Left ventricle myocardium inferior (tissue), 1 donor: ENCODE measurements around the gene DCTN2. TPM values are rescaled to one million over a fixed set of nuclear protein-coding genes. Genes with fewer than 3 reads are reported as not detected.

ENCODE experiments used
- DNase-seq: peaks from one replicate; pipeline ENCODE4 v3.0.0-alpha.2; 2020
- H3K27ac ChIP-seq: fragments of 200-600 bp; replicated peaks from 2 replicates; pipeline ENCODE4 v1.8.0; 2021
- H3K27me3 ChIP-seq: fragments of 200-600 bp; 2 replicates; pipeline ENCODE4 v1.8.0; 2021; ENCODE audit warnings: low read depth
- H3K36me3 ChIP-seq: fragments of 200-600 bp; 2 replicates; pipeline ENCODE4 v1.8.0; 2021
- H3K4me1 ChIP-seq: fragments of 200-600 bp; 2 replicates; pipeline ENCODE4 v1.8.0; 2021
- H3K4me3 ChIP-seq: fragments of 200-600 bp; 2 replicates; pipeline ENCODE4 v1.8.0; 2021; ENCODE audit warnings: mild to moderate bottlenecking, moderate library complexity
- H3K9me3 ChIP-seq: fragments of 200-600 bp; replicated peaks from 2 replicates; pipeline ENCODE4 v1.8.0; 2021
- CTCF ChIP-seq: fragments of 200-600 bp; IDR thresholded peaks from 2 replicates; pipeline ENCODE4 v1.8.0; 2021; ENCODE audit warnings: antibody characterized with exemption, mild to moderate bottlenecking, borderline replicate concordance
- intact Hi-C: fragments of 100-400 bp; cut with micrococcal nuclease; formaldehyde crosslinking; loops from one replicate; pipeline ENCODE4 v1.11.0; 2022
- total RNA-seq: library from RNA; stranded (reverse); fragmentation: NEBNext Ultra II Directional; extraction: Animal tissue kit (Norgen Biotek cat#: 25700); gene quantifications from one replicate; pipeline ENCODE4 v1.2.1, GENCODE V29; 2021
- donor health status: DM: no; HTN: yes; CAD: no; lungs with severe emphysema.

Gene DCTN2
- total RNA-seq, 1 donor from 2014 or later: 87.8 TPM

DNA sequence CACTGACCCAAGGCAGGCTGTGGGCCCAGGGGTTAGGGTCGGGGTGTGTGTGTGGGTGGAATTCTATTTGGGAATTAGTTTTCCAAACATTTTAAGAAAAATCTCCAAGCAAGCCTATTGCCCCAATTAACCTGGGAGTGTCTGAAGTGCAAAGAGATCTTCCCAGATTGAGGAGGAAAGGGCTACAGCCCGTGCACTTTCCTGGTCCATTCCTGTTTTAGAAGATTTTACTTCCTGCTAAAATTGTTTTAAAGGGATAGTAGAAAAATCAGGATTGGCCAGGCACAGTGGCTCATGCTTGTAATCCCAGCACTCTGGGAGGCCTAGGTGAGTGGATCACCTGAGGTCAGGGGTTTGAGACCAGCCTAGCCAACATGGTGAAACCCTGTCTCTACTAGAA lies 5.3 kb downstream of the DCTN2 start:
- DNase-seq: no peak
- H3K36me3 ChIP-seq: peaks cover 40% of the 10 kb centered on the region
- intact Hi-C loops: no loop called here

DNA sequence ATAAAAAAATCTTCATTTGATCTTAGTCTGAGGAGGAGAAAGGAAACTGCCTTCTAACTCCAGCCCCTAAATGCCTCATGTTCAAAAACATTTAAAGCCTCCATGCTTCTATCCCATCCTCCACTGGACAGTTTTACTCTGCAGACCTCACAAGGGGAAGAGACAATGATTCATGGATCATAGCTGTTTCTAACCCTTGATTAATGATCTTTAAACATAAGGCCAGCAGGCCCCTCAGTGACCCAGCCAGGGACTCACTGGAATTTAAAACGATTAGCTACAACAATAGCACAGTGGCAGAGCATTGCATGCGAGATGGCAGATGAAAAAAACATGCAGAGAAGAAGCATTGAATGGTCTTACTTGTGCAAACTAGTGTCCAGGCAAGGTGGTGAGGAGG lies 6.0 kb downstream of the DCTN2 start:
- H3K27ac ChIP-seq: no peak overlapping the region
- no peak for DNase-seq
- peaks cover 35% of the 10 kb centered on the region for H3K4me1 ChIP-seq
- no peak for TF ChIP-seq CTCF
- H3K36me3 ChIP-seq: peaks cover 40% of the 10 kb centered on the region
- no peaks in the 10 kb centered on the region for H3K27me3 ChIP-seq
- intact Hi-C loops: no loop called here
- no peak overlapping the region for H3K4me3 ChIP-seq
- no peaks in the 10 kb centered on the region for H3K9me3 ChIP-seq

More for the DNA sequence above, 5.3 kb downstream of the DCTN2 start:
- Histone ChIP-seq H3K27ac (no peak overlapping the region), H3K27me3 (no peaks in the 10 kb centered on the region), H3K4me3 (no peak overlapping the region), H3K9me3 (no peaks in the 10 kb centered on the region), H3K4me1 (peaks cover 42% of the 10 kb centered on the region)
- TF ChIP-seq CTCF: no peak

DNA sequence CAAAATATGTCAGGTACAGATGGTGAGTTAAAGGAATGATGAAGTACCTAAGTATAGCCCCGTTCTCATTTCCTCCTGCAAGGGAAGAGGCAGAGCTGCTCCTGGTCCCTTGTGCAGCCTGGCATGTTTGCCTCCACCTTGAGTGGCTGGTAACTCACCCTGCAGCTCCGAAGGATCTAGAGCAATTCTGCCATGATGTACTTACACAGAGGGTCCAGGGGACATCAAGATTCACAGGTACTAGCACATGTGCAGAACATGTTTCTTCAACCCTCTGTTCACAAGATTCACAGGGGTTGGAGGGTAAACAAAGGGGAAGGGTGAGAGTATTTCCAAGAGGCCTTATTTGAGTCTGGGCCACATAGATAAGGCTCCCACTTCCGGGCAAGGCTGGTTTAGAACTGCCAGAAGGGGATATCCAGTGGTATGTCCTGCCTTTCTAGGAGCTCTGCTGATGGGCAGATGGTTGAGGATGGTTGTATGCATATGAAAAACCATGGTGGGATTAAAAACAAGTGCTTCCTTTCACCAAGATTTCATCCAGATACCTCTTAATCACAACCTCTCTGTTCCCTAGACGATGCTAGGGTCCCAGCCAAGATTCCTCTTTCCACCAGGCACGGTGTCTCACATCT lies 7.7 kb downstream of the DCTN2 start:
- DNase-seq: no peak
- Histone ChIP-seq H3K36me3 (peaks cover 55% of the 10 kb centered on the region), H3K4me3 (no peak overlapping the region), H3K27me3 (no peaks in the 10 kb centered on the region), H3K27ac (no peak overlapping the region), H3K4me1 (peaks cover 17% of the 10 kb centered on the region), H3K9me3 (no peaks in the 10 kb centered on the region)
- intact Hi-C loops: no loop called here
- TF ChIP-seq CTCF: no peak

DNA sequence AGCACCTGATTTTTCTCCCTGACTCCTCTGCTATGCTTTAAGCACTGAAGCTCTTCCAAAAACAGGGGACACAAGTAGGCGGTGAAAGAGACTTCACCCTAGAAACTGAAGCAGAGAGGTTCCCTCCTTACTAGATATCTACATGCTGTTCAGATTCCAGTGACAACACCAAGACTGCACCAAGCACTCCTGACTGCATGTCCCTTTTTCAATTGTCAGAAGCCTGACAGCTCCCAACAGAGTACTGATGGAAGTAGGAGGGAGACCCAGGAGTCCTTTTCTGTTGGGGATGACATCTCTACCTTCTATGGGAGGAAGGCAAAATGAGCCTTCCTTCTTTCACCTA lies 10.4 kb downstream of the DCTN2 start:
- Histone ChIP-seq H3K9me3 (no peaks in the 10 kb centered on the region), H3K36me3 (peaks cover 72% of the 10 kb centered on the region)

DNA sequence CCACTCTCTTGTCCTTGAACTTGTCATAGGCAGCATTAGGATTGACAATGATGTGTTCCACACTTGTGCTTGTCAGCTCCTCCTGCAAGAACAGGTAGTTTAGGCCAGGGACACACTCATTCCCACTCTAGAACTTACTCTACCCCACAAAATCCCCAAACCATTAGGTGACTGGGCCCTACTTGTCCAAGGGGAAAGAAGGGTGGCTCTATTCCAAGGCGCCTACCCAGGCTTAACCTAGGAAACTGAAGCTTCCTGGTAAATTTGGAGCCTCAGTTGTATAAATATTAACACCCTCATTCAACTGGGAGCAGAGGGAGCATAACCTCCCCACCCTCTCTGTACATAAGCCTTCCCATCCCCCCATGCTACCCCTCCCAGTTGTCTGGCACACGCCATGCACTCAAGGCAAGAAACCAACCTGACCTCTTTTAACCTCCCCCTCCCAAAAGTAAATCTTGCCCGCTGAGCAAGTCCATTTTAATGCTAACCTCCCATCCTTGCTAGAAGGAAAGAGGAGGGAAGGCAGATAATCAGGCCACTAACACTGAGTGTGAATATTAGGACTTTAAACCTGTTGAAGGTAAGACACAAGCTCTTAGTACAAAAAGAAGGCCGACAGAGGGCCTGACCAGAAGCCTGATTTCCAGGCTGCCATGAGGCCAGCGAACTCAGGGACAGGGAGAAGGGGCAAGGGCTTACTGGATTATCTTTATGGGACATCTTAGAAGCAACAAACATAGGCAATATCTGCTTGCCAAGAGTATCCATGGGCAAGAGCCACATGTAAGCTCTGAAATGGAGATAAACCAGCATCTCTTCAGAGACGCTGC lies 11.0 kb downstream of the DCTN2 start:
- H3K9me3 ChIP-seq: no peaks in the 10 kb centered on the region
- no peaks in the 10 kb centered on the region for H3K27me3 ChIP-seq
- no peak overlapping the region for H3K4me3 ChIP-seq
- peaks cover 72% of the 10 kb centered on the region for H3K36me3 ChIP-seq
- TF ChIP-seq CTCF: no peak
- DNase-seq: no peak
- intact Hi-C loops: no loop called here
- H3K27ac ChIP-seq: no peak overlapping the region
- peaks cover 2% of the 10 kb centered on the region for H3K4me1 ChIP-seq

More for the DNA sequence above, 10.4 kb downstream of the DCTN2 start:
- H3K27me3 ChIP-seq: no peaks in the 10 kb centered on the region
- H3K4me3 ChIP-seq: no peak overlapping the region
- intact Hi-C loops: no loop called here
- TF ChIP-seq CTCF: no peak
- DNase-seq: no peak
- peaks cover 5% of the 10 kb centered on the region for H3K4me1 ChIP-seq
- H3K27ac ChIP-seq: no peak overlapping the region
